ENCODE measurements around the gene C1QTNF3.

GRCh38 chr5:34040472-34040871, 2.5 kb downstream of the C1QTNF3 start:
- TF ChIP-seq CTCF (conservative IDR thresholded peaks at IDR 0.05 in 1 of 2, IDR thresholded peaks at IDR 0.05 in 1 of 2; ENCODE audit: extremely low read depth in 1 of 2, insufficient read depth in 1 of 2, low read depth in 1 of 2, low read length in 2 of 2) (no peak), EZH2 (IDR thresholded peaks at IDR 0.05; ENCODE audit: borderline replicate concordance, low read length) (no peak)
